K562 (cell line): Measurements from ENCODE around the gene DBF4B. TPM values are rescaled to one million over a fixed set of nuclear protein-coding genes. Genes with fewer than 3 reads are reported as not detected.

Experiments used
- ATAC-seq: fragments of 200-7000 bp; cut with Tn5 transposase; 3 replicates; pipeline ENCODE4 v1.9.1; 2020; ENCODE audit warnings: moderate library complexity
- BruUV-seq: library from RNA; stranded (reverse); fragments of 400-500 nt; replicated peaks from 2 replicates; lab custom pipeline; 2021; lab: Mats Ljungman, UMichigan
- CTCF ChIA-PET: fragments of 300-600 bp; formaldehyde crosslinking; extraction: SDS; loops from one replicate; lab custom pipeline; 2021; ENCODE audit warnings: low intra/inter-chr PET ratio; lab: Yijun Ruan, JAX
- POLR2A ChIA-PET: fragments of 300-600, 350-650 bp; sonication (Branson Sonifier 250); formaldehyde crosslinking; extraction: SDS; loops from one replicate; lab custom pipeline; 2021; ENCODE audit warnings: antibody characterized with exemption, inconsistent platforms; lab: Yijun Ruan, JAX
- DNase-seq, 4 experiments: peaks; one replicate each; pipeline versions ENCODE4 v3.0.0 to v3.0.0-alpha.2; 2011 to 2018; ENCODE audit warnings: low spot score in 3 of 4, mixed read lengths in 3 of 4; ENCODE audit errors: extremely low read depth in 1 of 4
- FAIRE-seq: peaks from 2 replicates; lab custom pipeline; 2011; peaks lifted over from hg19 to GRCh38; lab: Jason Lieb, UNC
- H2AFZ ChIP-seq: 2 replicates; pipeline ENCODE4 v1.6.0; 2011; ENCODE audit warnings: low read depth, low read length, control low read depth, inconsistent platforms
- H3K27ac ChIP-seq: fragments of 200-600 bp; 3 replicates; pipeline ENCODE4 v1.8.0; 2011; ENCODE audit warnings: low read depth, mild to moderate bottlenecking, control low read depth, inconsistent platforms, low read length, moderate library complexity, mixed read lengths; ENCODE audit errors: extremely low read depth
- H3K27me3 ChIP-seq, 2 experiments: fragments of 300-600 bp in 1 of 2; 2 replicates in 1 of 2; 3 replicates in 1 of 2; pipeline versions ENCODE4 v1.6.0 to v1.8.0; 2011; ENCODE audit warnings: inconsistent platforms in 2 of 2, low read length in 2 of 2, mild to moderate bottlenecking in 1 of 2, mixed read lengths in 1 of 2, moderate library complexity in 1 of 2; ENCODE audit not compliant: control insufficient read depth in 2 of 2, insufficient read depth in 2 of 2
- H3K36me3 ChIP-seq: fragments of 300-600 bp; 3 replicates; pipeline ENCODE4 v1.8.0; 2011; ENCODE audit warnings: mild to moderate bottlenecking, low read length, inconsistent platforms; ENCODE audit not compliant: control insufficient read depth, insufficient read depth
- H3K4me1 ChIP-seq, 2 experiments: fragments of 200-600 bp in 1 of 2; replicated peaks in 1 of 2; 2 replicates in 1 of 2; 3 replicates in 1 of 2; pipeline versions ENCODE4 v1.5.1 to v1.8.0; 2011; ENCODE audit warnings: inconsistent platforms in 2 of 2, low read length in 2 of 2, mild to moderate bottlenecking in 1 of 2, mixed read lengths in 1 of 2, moderate library complexity in 1 of 2; ENCODE audit not compliant: control insufficient read depth in 2 of 2, insufficient read depth in 2 of 2
- H3K4me2 ChIP-seq: 2 replicates; pipeline ENCODE4 v1.6.1; 2011; ENCODE audit warnings: low read length, control low read depth, inconsistent platforms, mixed read lengths; ENCODE audit not compliant: insufficient read depth
- H3K4me3 ChIP-seq: fragments of 200-600 bp; sonication (generic), shearing (Covaris generic); 2 replicates; pipeline ENCODE4 v1.5.1; 2016; ENCODE audit warnings: control low read depth, inconsistent platforms
- H3K79me2 ChIP-seq: fragments of 200-600 bp; 3 replicates; pipeline ENCODE4 v1.8.0; 2011; ENCODE audit warnings: low read length, inconsistent platforms; ENCODE audit not compliant: control insufficient read depth, insufficient read depth
- H3K9ac ChIP-seq, 2 experiments: 2 replicates each; pipeline versions ENCODE4 v1.6.0 to v1.6.1; 2011; ENCODE audit warnings: low read depth in 2 of 2, low read length in 2 of 2, control low read depth in 1 of 2, inconsistent platforms in 1 of 2, mild to moderate bottlenecking in 1 of 2, mixed read lengths in 1 of 2; ENCODE audit not compliant: insufficient read depth in 1 of 2
- H3K9me1 ChIP-seq: one replicate; pipeline ENCODE4 v1.6.0; 2011; ENCODE audit warnings: inconsistent platforms, mild to moderate bottlenecking, low read length, moderate library complexity; ENCODE audit not compliant: control insufficient read depth, insufficient read depth
- H3K9me3 ChIP-seq: replicated peaks from 2 replicates; pipeline ENCODE4 v1.5.1; 2011; ENCODE audit warnings: low read depth, low read length, inconsistent platforms; ENCODE audit not compliant: control insufficient read depth, insufficient read depth
- H4K20me1 ChIP-seq: replicated peaks from 2 replicates; pipeline ENCODE4 v1.6.1; 2011; ENCODE audit warnings: low read length, inconsistent platforms, mixed read lengths; ENCODE audit not compliant: control insufficient read depth, insufficient read depth
- ATF3 ChIP-seq, 2 experiments: fragments of 450-650 bp in 1 of 2; sonication (generic) in 1 of 2; formaldehyde crosslinking in 1 of 2; IDR thresholded peaks in 1 of 2; conservative IDR thresholded peaks in 1 of 2; 2 replicates each; pipeline versions ENCODE4 v1.6.1 to v1.8.1; 2016 to 2023; ENCODE audit warnings: mild to moderate bottlenecking in 2 of 2, moderate library complexity in 2 of 2, inconsistent platforms in 1 of 2, missing genetic modification reagents in 1 of 2
- CEBPG ChIP-seq, 3 experiments: fragments of 200-800 bp in 1 of 3; sonication (Bioruptor generic) in 1 of 3; sonication (generic) in 1 of 3; formaldehyde crosslinking in 1 of 3; IDR thresholded peaks in 2 of 3; conservative IDR thresholded peaks in 1 of 3; 2 replicates each; pipeline versions ENCODE4 v1.6.1 to v1.8.0; 2016 to 2022; ENCODE audit warnings: missing compliant biosample characterization in 2 of 3, missing genetic modification characterization in 2 of 3, mild to moderate bottlenecking in 1 of 3, missing genetic modification reagents in 1 of 3
- CTCF ChIP-seq, 3 experiments: IDR thresholded peaks in 2 of 3; conservative IDR thresholded peaks in 1 of 3; 2 replicates each; pipeline ENCODE4 v1.5.1; 2011 to 2012; ENCODE audit warnings: low read length in 3 of 3, mild to moderate bottlenecking in 3 of 3, control low read depth in 2 of 3, improper control_type of control experiment in 1 of 3, inconsistent platforms in 1 of 3, low read depth in 1 of 3, mixed read lengths in 1 of 3, moderate library complexity in 1 of 3; ENCODE audit not compliant: insufficient read depth in 2 of 3
- RAD21 ChIP-seq, 2 experiments: fragments of 250-450 bp in 1 of 2; fragments of 450-650 bp in 1 of 2; sonication (Bioruptor Pico) in 1 of 2; formaldehyde crosslinking in 1 of 2; IDR thresholded peaks in 1 of 2; conservative IDR thresholded peaks in 1 of 2; 2 replicates each; pipeline versions ENCODE4 v1.4.0 to v1.8.0; 2020 to 2022; ENCODE audit warnings: mild to moderate bottlenecking in 2 of 2, moderate library complexity in 1 of 2
- RB1 ChIP-seq: fragments of 450-650 bp; IDR thresholded peaks from 2 replicates; pipeline ENCODE4 v1.6.1; 2017; ENCODE audit warnings: low read depth, mild to moderate bottlenecking
- REST ChIP-seq, 2 experiments: fragments of 450-650 bp; formaldehyde crosslinking in 1 of 2; IDR thresholded peaks; 2 replicates each; pipeline versions ENCODE4 v1.4.0 to v1.6.1; 2014 to 2020; ENCODE audit warnings: mild to moderate bottlenecking in 2 of 2, borderline replicate concordance in 1 of 2, low read depth in 1 of 2
- ZNF507 ChIP-seq: conservative IDR thresholded peaks from 2 replicates; pipeline ENCODE4 v1.6.1; 2017; ENCODE audit warnings: missing genetic modification characterization, missing compliant biosample characterization
- in situ Hi-C: fragments of 300-500 bp; cut with MboI; formaldehyde crosslinking; loops from 4 replicates; pipeline ENCODE4 v1.15.0; 2018; ENCODE audit warnings: inconsistent platforms, mixed read lengths
- intact Hi-C: fragments of 100-400 bp; cut with micrococcal nuclease; formaldehyde crosslinking; loops from 2 replicates; pipeline ENCODE4 v1.14.2; 2022
- polyA plus RNA-seq, 8 experiments: library from polyadenylated mRNA; depleted of rRNA in 4 of 8; stranded (reverse) in 5 of 8; unstranded in 3 of 8; fragments of >200 nt; fragmentation: Nextera tagmentation in 2 of 8; fragmentation: Illumina TruSeq in 1 of 8; extraction: Ambion mirVana in 2 of 8; extraction: Trizol in 1 of 8; gene quantifications; 2 replicates each; pipeline versions ENCODE4 v1.2.1 to v1.2.3, GENCODE V29; 2011 to 2014; ENCODE audit warnings: inconsistent platforms in 1 of 8, missing spikeins in 1 of 8
- total RNA-seq, 7 experiments: library from RNA; depleted of rRNA in 6 of 7; stranded (reverse); fragments of >200 nt in 6 of 7; fragmentation: Illumina TruSeq in 2 of 7; extraction: Trizol in 2 of 7; gene quantifications; 2 replicates each; pipeline versions ENCODE4 v1.2.1 to v1.2.3, GENCODE V29; 2011 to 2021; ENCODE audit warnings: low replicate concordance in 1 of 7

Gene DBF4B
- total and polyA plus RNA-seq, 9 of the 15 experiments (the other 6 are each of a cell fraction or from before 2014, with no cell fraction given), result 2.5 to 26.9 (median 14.6) TPM

- CTCF ChIA-PET, result interaction anchor here (0.6 to 2.0 kb wide), 2 partner anchors 59 to 139 kb away, joined by 3 to 18 read pairs; no protein-coding TSS in a partner anchor
- Histone ChIP-seq H3K36me3 (no peaks in the 10 kb centered on the region), H3K9me3 (no peaks in the 10 kb centered on the region), H3K27me3 (no peaks in the 10 kb centered on the region), H3K27ac (no peak overlapping the region), H3K4me1 (no peaks in the 10 kb centered on the region), H3K9me1 (no peaks in the 10 kb centered on the region), H3K9ac (no peak overlapping the region), H2AFZ (no peak overlapping the region), H3K4me3 (no peak overlapping the region), H3K4me2 (no peak overlapping the region), H3K79me2 (no peaks in the 10 kb centered on the region), H4K20me1 (no peaks in the 10 kb centered on the region)
- in situ Hi-C loops, result loop anchor here (5.0 kb wide), 1 partner anchor 140 kb away; no protein-coding TSS in a partner anchor
- no TSS peak for BruUV-seq
- POLR2A ChIA-PET, result interaction anchor here (0.6 kb wide), 1 partner anchor 91 kb away, joined by 4 read pairs; no protein-coding TSS in a partner anchor
- peak; percentile 70; the same call in 2 of the 3 replicates for ATAC-seq
- FAIRE-seq, result no peak
- DNase-seq, result peak; percentile 21 to 28 (median 24)
- intact Hi-C loops, result loop anchor here (1.0 kb wide), 1 partner anchor 139 kb away; no protein-coding TSS in a partner anchor
- TF ChIP-seq RB1, result 0 out of 2 replicates have a peak, but pooled peaks have one; percentile 16
- TF ChIP-seq CEBPG (CRISPR knock-in tag; IDR thresholded peaks at IDR 0.05), result no peak
- TF ChIP-seq CEBPG (tag; conservative IDR thresholded peaks at IDR 0.05 in 1 of 2, IDR thresholded peaks at IDR 0.05 in 1 of 2), result peak; percentile 68 to 73
- peak; percentile 79 for TF ChIP-seq ATF3 (IDR thresholded peaks at IDR 0.05)
- no peak for TF ChIP-seq ATF3 (CRISPR knock-in tag; conservative IDR thresholded peaks at IDR 0.05)
- TF ChIP-seq RAD21 (CRISPR knock-in tag; conservative IDR thresholded peaks at IDR 0.05 in 1 of 2, IDR thresholded peaks at IDR 0.05 in 1 of 2), result peak; percentile 42 to 62
- peak in 2 of 3 experiments; percentile 38 to 69; a peak in 3 of 6 replicates for TF ChIP-seq CTCF (IDR thresholded peaks at IDR 0.05 in 2 of 3, conservative IDR thresholded peaks at IDR 0.05 in 1 of 3; ENCODE audit: insufficient read depth in 2 of 3, low read depth in 1 of 3, low read length in 3 of 3)
- TF ChIP-seq ZNF507 (tag), result no peak
- TF ChIP-seq REST (IDR thresholded peaks at IDR 0.05; ENCODE audit: borderline replicate concordance), result peak; percentile 44; the same call in 1 of the 2 replicates
- TF ChIP-seq REST (CRISPR knock-in tag; IDR thresholded peaks at IDR 0.05; ENCODE audit: low read depth), result no peak
Measured at GRCh38 chr17:44672479-44673093, 35.9 kb upstream of the DBF4B start.
